H1 (cell line): Measurements from ENCODE around the gene PARM1.

Source experiments
- EZH2 ChIP-seq: fragments of 200-600 bp; sonication (generic); IDR thresholded peaks from 2 replicates; pipeline ENCODE4 v1.7.1; 2012; ENCODE audit warnings: low read depth, mild to moderate bottlenecking, moderate library complexity, low read length, inconsistent platforms; ENCODE audit not compliant: severe bottlenecking
- RXRA ChIP-seq: IDR thresholded peaks from 2 replicates; pipeline ENCODE4 v1.6.1; 2011; ENCODE audit warnings: low read depth, mild to moderate bottlenecking, low read length, moderate library complexity; ENCODE audit not compliant: insufficient read depth
- TAF1 ChIP-seq: IDR thresholded peaks from 2 replicates; pipeline ENCODE4 v1.6.1; 2011; ENCODE audit warnings: mild to moderate bottlenecking, low read depth, low read length
- YY1 ChIP-seq: IDR thresholded peaks from 2 replicates; pipeline ENCODE4 v1.6.1; 2011; ENCODE audit warnings: low read depth, mild to moderate bottlenecking, low read length
- TF ChIP-seq, protein P1 (sequence below), 3 experiments: IDR thresholded peaks; 1 replicate in 2 of 3; 2 replicates in 1 of 3; pipeline versions ENCODE4 v1.5.1 to v1.6.1; 2011; ENCODE audit warnings: low read length in 3 of 3, mild to moderate bottlenecking in 3 of 3, inconsistent platforms in 2 of 3, low read depth in 1 of 3, moderate library complexity in 1 of 3; ENCODE audit not compliant: insufficient read depth in 1 of 3; ENCODE audit errors: control extremely low read depth in 1 of 3
- TF ChIP-seq, protein P2 (sequence below): fragments of 300-600 bp; sonication (generic); IDR thresholded peaks from 2 replicates; pipeline ENCODE4 v1.7.1; 2012; ENCODE audit warnings: low read length, moderate library complexity, mild to moderate bottlenecking, inconsistent platforms; ENCODE audit not compliant: insufficient replicate concordance

DNA sequence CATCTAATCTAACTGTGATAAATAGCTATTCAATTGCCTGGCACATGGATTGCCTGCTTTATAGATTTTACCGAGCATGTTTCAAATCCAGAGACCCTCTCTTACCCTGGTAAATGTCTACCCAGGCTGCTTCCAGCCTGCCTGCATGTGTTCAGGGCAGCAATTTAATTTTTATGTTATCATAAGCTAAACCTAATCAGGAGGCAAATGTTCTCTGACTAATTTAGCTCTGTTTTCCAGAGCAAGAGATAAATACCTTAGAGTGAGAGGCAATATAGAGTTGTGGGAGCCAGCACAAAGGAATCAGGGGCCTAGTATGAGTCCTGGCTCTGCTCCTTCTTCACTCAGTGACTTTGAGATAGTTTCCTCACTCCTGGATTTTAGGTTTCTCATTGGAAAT lies 37.7 kb downstream of the PARM1 start:
- TF ChIP-seq, protein P1, sequence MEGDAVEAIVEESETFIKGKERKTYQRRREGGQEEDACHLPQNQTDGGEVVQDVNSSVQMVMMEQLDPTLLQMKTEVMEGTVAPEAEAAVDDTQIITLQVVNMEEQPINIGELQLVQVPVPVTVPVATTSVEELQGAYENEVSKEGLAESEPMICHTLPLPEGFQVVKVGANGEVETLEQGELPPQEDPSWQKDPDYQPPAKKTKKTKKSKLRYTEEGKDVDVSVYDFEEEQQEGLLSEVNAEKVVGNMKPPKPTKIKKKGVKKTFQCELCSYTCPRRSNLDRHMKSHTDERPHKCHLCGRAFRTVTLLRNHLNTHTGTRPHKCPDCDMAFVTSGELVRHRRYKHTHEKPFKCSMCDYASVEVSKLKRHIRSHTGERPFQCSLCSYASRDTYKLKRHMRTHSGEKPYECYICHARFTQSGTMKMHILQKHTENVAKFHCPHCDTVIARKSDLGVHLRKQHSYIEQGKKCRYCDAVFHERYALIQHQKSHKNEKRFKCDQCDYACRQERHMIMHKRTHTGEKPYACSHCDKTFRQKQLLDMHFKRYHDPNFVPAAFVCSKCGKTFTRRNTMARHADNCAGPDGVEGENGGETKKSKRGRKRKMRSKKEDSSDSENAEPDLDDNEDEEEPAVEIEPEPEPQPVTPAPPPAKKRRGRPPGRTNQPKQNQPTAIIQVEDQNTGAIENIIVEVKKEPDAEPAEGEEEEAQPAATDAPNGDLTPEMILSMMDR (IDR thresholded peaks at IDR 0.05; ENCODE audit: control extremely low read depth in 1 of 3, insufficient read depth in 1 of 3, low read depth in 1 of 3, low read length in 3 of 3), result no peak
- TF ChIP-seq, protein P2, sequence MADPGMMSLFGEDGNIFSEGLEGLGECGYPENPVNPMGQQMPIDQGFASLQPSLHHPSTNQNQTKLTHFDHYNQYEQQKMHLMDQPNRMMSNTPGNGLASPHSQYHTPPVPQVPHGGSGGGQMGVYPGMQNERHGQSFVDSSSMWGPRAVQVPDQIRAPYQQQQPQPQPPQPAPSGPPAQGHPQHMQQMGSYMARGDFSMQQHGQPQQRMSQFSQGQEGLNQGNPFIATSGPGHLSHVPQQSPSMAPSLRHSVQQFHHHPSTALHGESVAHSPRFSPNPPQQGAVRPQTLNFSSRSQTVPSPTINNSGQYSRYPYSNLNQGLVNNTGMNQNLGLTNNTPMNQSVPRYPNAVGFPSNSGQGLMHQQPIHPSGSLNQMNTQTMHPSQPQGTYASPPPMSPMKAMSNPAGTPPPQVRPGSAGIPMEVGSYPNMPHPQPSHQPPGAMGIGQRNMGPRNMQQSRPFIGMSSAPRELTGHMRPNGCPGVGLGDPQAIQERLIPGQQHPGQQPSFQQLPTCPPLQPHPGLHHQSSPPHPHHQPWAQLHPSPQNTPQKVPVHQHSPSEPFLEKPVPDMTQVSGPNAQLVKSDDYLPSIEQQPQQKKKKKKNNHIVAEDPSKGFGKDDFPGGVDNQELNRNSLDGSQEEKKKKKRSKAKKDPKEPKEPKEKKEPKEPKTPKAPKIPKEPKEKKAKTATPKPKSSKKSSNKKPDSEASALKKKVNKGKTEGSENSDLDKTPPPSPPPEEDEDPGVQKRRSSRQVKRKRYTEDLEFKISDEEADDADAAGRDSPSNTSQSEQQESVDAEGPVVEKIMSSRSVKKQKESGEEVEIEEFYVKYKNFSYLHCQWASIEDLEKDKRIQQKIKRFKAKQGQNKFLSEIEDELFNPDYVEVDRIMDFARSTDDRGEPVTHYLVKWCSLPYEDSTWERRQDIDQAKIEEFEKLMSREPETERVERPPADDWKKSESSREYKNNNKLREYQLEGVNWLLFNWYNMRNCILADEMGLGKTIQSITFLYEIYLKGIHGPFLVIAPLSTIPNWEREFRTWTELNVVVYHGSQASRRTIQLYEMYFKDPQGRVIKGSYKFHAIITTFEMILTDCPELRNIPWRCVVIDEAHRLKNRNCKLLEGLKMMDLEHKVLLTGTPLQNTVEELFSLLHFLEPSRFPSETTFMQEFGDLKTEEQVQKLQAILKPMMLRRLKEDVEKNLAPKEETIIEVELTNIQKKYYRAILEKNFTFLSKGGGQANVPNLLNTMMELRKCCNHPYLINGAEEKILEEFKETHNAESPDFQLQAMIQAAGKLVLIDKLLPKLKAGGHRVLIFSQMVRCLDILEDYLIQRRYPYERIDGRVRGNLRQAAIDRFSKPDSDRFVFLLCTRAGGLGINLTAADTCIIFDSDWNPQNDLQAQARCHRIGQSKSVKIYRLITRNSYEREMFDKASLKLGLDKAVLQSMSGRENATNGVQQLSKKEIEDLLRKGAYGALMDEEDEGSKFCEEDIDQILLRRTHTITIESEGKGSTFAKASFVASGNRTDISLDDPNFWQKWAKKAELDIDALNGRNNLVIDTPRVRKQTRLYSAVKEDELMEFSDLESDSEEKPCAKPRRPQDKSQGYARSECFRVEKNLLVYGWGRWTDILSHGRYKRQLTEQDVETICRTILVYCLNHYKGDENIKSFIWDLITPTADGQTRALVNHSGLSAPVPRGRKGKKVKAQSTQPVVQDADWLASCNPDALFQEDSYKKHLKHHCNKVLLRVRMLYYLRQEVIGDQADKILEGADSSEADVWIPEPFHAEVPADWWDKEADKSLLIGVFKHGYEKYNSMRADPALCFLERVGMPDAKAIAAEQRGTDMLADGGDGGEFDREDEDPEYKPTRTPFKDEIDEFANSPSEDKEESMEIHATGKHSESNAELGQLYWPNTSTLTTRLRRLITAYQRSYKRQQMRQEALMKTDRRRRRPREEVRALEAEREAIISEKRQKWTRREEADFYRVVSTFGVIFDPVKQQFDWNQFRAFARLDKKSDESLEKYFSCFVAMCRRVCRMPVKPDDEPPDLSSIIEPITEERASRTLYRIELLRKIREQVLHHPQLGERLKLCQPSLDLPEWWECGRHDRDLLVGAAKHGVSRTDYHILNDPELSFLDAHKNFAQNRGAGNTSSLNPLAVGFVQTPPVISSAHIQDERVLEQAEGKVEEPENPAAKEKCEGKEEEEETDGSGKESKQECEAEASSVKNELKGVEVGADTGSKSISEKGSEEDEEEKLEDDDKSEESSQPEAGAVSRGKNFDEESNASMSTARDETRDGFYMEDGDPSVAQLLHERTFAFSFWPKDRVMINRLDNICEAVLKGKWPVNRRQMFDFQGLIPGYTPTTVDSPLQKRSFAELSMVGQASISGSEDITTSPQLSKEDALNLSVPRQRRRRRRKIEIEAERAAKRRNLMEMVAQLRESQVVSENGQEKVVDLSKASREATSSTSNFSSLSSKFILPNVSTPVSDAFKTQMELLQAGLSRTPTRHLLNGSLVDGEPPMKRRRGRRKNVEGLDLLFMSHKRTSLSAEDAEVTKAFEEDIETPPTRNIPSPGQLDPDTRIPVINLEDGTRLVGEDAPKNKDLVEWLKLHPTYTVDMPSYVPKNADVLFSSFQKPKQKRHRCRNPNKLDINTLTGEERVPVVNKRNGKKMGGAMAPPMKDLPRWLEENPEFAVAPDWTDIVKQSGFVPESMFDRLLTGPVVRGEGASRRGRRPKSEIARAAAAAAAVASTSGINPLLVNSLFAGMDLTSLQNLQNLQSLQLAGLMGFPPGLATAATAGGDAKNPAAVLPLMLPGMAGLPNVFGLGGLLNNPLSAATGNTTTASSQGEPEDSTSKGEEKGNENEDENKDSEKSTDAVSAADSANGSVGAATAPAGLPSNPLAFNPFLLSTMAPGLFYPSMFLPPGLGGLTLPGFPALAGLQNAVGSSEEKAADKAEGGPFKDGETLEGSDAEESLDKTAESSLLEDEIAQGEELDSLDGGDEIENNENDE, result no peak
- TF ChIP-seq TAF1, result no peak
- TF ChIP-seq RXRA, result no peak
- no peak for TF ChIP-seq YY1
- no peak for TF ChIP-seq EZH2
